HG03108 (cell line): ENCODE results near the gene CLIC5.

ENCODE experiments used
- ATAC-seq: cut with Tn5 transposase; IDR thresholded peaks from one replicate; pipeline ENCODE4 v1.9.1; 2021; ENCODE audit warnings: moderate library complexity; ENCODE audit not compliant: unreplicated experiment

CLIC5 gene

GRCh38 chr6:46015119-46015968 lies at the start of gene CLIC5:
TSS of gene CLIC5 (minus strand) at chr6:46015860. CDS start at chr6:46015542, 318 bp downstream.
- ATAC-seq, result no peak

GRCh38 chr6:46062991-46063390 lies 47.3 kb upstream of the CLIC5 start:
- ATAC-seq, result no peak

DNA sequence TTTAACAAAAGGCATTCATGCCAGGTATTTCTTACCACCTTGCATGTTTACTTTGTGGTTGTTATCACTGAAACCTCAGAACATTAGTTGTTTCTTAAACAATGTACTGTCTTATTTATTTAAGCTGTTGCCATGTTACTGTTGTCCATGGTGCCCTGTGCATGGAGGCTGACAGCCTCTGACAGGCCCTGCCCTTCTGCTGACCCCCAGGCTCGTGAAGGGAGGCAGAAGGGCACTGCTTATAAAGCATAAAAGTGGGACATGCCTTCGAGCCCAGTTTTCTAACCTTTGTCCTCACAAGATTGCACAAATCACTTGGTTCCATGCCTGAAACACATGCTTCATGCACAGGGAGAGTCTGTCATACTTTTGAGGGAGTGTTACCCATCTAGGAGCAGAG lies 46.7 kb upstream of the CLIC5 start:
- ATAC-seq, result no peak

DNA sequence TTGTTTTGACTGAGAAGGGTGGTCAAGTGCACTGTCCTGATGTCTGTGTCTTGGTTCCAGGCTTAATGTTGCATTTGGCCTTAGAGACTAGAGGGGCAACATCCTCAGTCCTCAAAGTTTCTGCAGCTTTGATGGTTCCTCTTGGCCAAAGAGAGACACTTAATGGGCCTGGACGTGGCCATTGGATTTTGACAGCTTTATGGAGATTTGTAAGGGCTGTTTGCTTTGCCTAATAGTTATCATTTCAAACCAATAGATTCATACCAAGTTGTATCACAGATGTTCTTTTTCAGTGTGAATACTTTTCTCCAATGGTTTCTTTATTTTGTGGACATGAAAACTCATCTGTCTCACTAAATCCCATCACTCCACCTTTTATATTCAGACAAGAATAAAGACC lies 45.8 kb upstream of the CLIC5 start:
- no peak for ATAC-seq

GRCh38 chr6:46059608-46060007 lies 43.9 kb upstream of the CLIC5 start:
- ATAC-seq, result no peak

GRCh38 chr6:46058951-46059350 lies 43.3 kb upstream of the CLIC5 start:
- ATAC-seq, result no peak

- ATAC-seq, result no peak
These were observed 42.1 kb upstream of the CLIC5 start for GRCh38 chr6:46057792-46058191.

- no peak for ATAC-seq
These were observed 41.4 kb upstream of the CLIC5 start for GRCh38 chr6:46056906-46057529.

DNA sequence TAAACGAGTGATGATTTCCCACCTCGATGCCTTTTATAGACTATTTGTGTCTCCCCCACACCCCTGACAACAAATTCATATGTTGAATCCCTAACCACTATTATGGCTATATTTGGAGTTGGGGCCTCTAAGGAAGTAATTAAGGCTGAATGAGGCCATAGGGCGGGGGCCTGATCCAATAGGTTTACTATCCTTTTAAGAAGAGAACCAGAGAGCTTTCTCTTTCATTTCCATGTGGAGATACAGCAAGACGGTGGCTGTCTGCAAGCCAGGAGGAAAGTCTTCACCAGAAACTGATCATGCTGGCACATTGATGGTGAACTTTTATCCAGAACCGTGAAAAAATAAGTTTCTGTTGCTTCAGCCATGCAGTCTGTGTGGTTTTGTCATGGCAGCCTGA lies 38.9 kb upstream of the CLIC5 start:
- no peak for ATAC-seq

- no peak for ATAC-seq
These were observed 37.6 kb upstream of the CLIC5 start for GRCh38 chr6:46053039-46053933.

DNA sequence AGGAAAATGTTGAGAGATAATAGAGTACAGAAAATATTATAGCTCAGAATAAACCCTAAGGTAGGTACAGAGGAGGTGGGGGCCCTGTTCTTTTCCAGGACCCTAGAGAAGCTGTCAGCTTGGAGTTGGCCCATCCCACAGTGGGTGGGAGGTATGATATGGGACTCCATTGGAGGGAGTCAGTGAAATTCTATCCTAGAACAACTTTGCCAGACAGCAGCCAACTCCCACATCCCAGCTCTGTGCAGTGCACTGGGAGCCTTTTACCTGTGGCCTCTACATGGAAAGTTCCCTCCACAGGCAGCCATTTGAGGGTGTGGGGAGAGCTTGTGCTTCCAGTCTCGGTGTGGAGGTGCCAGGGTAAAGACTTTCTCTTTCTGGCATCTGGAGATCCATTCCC lies 36.8 kb upstream of the CLIC5 start:
- no peak for ATAC-seq

GRCh38 chr6:46051962-46052361 lies 36.3 kb upstream of the CLIC5 start:
- ATAC-seq, result no peak

- no peak for ATAC-seq
These were observed 35.3 kb upstream of the CLIC5 start for GRCh38 chr6:46050845-46051405.

GRCh38 chr6:46048646-46049297 lies 33.1 kb upstream of the CLIC5 start:
- ATAC-seq, result no peak

DNA sequence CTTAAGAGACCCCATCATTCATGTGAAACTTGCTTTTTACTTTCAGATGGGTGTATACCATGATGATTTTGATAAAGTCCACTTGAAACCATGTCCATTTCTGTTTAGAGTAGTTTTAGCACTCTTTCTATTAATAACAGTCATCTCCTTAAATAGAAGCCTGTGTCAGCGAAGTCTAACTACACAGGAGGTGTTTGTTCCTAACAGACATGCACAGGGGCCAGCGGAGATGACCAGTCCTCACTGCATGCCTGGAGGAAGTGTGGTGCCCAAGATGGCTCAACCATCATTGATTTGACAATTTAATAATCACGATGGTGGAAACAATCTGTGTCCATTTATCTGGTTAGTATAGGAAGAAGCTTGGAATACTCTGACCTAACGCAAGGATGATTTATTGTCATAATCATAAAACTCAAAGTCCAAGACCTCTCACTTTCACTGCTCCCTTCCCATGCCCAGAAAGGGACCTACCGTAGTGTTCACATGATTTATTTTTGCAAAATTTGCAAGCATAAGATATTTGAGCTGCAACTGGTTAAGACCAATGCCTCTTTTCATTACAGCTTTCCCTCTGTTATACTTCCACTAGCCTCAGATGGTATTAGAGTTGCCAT lies 31.0 kb upstream of the CLIC5 start:
- no peak for ATAC-seq

- ATAC-seq, result no peak
These were observed 29.4 kb upstream of the CLIC5 start for GRCh38 chr6:46044881-46045617.

GRCh38 chr6:46042355-46042999 lies 26.8 kb upstream of the CLIC5 start:
- no peak for ATAC-seq

DNA sequence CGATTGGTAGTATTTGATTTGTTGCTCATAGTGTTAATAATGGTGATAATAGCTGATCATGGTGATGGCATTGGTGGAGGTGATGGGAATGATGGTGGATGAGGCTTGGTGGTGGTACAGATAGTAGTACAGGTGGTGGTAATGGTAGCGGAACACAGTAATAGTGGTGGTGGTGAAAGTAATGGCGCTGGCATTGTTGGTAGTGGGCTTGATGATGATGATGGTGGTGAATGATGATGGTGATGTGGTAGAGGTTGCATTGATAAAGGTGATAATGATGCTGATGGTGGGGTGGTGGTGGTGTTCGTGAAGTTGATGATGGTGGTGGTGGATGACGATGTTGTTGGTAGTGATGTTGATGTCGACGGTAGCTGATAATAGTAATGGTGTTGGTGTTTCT lies 24.6 kb upstream of the CLIC5 start:
- no peak for ATAC-seq

- ATAC-seq, result no peak
These were observed 24.0 kb upstream of the CLIC5 start for GRCh38 chr6:46039646-46040045.
